Activated T-helper 9 cell treated with anti-CD3 and anti-CD28 coated beads, Interleukin-2, amount 50 U/mL, for 16 hours (primary cell): ENCODE data around the gene ULK4.
A peak's percentile ranks its signal among the peaks of the same experiment; 100 is the strongest.
"Not testable (repeated sequence)": the region's sequence is repeated elsewhere in the genome, so short reads cannot be mapped to it uniquely, and the experiment has no call there.

ENCODE experiments used
- DNase-seq: peaks from one replicate; pipeline ENCODE4 v3.0.0-alpha.2; 2020; ENCODE audit warnings: low read depth

The ULK4 gene

DNA sequence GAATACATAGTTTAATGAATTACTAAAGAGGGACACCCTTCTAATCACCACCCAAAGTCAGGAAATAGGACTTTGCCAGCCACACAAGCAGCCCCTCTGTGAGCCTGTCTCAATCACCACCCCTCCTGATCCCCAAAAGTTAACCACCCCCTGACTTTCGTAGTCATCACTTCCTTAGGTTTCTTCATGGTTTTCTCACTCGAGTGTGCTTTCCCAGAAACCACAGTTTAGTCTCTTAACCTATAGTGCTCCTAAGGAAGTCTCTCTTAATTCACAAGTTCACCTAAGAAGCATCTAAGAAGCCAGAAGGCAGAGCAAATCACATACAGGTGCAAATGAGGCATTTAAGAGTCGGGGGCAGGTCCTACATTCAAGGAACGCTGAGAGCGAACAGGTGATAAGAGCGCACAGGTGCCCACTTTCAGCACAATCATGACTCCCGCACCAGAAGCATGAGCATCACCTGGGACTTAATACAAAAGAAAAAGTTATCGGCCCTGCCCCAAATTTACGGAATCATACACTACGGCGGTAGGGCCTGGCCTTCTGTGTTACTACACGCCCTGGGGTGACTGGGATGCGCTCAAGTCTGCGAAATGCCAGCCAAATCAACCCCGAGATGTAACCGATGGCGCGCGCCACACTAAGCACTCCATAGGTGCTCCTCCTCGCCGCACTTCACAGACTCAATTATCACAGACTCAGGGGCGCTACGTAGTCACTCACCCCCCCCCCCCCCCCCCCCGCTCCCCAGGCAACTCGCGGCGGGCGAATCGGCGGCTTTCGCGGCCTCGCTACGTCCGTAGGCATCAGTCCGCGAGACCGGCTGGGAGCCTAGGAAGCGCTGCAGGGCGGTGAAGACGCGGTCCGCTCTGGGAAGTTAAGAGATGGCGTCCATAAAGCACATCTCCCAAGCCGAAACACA lies 815 bp downstream of the ULK4 start:
- DNase-seq, result peak; percentile 42

DNA sequence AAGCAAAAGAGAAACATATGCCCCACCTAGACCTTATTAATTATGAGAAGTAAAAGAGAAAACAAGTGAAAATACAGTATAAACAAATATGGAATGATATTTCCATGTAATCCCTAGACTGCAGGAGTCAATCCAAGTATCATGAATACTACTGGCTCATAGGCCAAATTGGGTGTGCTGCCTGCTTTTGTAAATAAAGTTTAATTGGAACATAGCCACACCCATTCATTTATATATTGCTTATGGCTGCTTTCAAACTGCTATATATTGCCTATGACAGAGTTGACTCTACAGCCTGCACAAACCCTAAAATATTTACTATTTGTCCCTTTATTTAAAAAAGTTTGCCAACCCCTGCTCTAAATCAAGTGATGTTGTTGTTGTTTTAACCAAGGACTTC lies 5.3 kb downstream of the ULK4 start:
- DNase-seq, result no peak

DNA sequence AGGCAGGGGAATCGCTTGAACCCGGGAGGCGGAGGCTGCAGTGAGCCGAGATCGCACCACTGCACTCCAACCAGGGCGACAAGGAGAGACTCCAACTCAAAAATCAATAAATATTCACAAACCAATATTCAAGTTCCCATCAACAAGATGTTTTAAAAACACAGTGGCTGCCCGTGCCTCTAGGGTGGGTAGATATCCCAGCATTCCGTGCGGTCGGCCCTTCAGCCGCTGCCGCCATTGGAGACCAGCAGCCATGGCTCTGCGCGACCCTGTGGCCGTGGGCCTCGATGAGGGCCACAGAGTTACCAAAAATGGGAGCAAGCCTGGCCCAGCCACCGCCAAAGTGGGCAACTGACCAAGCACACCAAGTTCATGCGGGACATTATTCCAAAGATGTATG lies 6.7 kb downstream of the ULK4 start:
- DNase-seq, result no peak

DNA sequence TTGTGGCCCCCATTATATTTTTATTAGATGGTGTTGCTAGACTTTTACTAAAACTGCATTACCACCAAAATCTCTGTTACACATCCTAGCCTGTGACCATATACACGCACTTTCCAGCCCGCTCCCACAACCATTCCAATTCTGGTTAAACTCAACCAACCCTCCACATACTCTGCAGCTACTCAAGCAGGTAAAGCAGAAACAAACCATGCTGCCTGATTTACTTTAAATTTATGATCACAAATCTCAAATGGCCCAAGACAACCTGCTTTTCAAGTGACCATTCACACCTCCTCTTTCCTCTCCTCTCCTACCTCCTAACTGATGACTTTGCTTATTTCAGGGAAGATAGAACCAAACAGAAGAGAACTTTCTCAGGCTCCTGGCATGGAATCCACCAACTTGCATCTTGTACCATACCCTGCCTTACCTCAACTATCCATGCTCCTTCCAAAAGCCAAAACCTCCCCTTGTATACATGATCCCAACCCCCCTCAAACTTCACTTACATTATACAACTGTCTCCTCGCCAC lies 18.5 kb downstream of the ULK4 start:
- no peak for DNase-seq

- DNase-seq, result no peak
Measured at GRCh38 chr3:41940393-41940792, 21.5 kb downstream of the ULK4 start.

DNA sequence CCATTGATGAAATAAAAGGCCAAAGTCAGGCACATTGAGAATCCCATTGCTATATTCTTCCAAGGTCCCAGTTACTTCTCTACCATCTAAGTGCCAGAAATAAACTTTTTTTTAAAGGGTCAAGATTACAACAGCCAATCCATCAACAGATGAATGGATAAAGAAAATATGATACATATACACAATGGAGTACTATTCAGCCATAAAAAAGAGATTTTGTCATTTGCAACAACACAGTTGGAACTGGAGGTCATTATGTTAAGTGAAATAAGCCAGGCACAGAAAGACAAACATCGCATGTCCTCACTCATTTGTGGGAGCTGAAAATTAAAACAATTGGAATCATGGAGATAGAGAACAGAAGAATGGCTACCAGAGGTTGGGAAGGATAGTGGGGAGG lies 25.5 kb downstream of the ULK4 start:
- DNase-seq, result no peak

DNA sequence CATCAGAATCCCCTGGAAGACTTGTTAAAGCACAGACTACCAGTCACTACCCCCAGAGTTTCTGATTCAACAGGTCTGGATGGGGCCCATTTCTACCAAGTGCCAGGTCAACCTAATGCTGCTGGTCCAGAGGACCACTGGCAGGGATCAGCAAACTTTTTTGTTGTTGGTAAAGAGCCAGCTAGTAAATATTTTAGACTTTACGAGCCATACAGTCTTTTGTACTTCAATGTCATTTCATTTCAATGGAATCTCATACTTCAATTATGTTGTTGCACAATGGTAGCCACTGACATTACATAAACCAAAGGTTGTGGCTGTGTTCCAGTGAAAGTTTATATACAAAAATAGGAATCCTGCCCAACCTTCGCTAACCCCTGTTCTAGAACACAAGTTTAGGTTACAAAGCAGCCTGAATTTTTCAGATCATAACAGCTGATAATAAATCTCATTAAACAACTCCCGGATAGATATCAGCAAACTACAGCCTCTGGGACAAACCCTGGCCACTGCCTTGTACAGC lies 28.7 kb downstream of the ULK4 start:
- no peak for DNase-seq

DNA sequence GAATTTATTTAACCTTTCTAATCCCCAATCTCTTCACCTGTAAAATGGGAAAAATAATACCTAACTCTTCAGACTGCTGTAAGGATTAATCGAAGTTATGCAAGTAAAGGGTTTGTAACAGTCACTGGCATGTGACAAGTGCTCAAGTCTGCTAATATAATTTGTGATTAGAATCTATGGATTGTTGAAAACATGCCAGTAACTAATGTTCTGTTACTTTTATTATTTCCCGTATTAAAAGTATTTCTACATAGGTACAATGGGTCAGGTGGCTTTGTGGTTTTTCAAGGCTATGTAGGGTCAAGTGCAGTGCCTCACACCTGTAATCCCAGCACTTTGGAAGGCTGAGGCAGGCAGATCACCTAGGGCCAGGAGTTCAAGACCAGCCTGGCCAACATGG lies 29.4 kb downstream of the ULK4 start:
- no peak for DNase-seq

- no peak for DNase-seq
Measured at GRCh38 chr3:41920406-41920965, 41.4 kb downstream of the ULK4 start.

DNA sequence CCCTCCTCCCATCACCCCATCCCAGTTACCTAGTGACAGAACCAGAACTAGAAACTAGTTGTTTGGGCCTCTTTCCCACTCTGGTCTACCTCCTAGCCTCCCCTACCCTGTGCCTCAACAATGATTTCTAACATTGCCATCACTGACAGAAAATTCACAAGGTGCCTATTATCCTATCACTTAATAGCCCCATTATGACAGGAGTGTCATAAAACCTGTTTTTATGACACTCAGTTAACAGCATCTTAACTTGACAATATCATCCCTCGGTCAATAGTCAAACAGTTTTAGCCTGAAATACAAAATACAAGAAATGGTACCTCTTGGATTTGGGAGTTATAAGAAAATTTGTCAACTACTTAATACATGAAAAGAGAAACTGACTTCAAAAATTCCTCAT lies 46.5 kb downstream of the ULK4 start:
- DNase-seq, result no peak

GRCh38 chr3:41912280-41912679 lies 49.6 kb downstream of the ULK4 start:
- no peak for DNase-seq

DNA sequence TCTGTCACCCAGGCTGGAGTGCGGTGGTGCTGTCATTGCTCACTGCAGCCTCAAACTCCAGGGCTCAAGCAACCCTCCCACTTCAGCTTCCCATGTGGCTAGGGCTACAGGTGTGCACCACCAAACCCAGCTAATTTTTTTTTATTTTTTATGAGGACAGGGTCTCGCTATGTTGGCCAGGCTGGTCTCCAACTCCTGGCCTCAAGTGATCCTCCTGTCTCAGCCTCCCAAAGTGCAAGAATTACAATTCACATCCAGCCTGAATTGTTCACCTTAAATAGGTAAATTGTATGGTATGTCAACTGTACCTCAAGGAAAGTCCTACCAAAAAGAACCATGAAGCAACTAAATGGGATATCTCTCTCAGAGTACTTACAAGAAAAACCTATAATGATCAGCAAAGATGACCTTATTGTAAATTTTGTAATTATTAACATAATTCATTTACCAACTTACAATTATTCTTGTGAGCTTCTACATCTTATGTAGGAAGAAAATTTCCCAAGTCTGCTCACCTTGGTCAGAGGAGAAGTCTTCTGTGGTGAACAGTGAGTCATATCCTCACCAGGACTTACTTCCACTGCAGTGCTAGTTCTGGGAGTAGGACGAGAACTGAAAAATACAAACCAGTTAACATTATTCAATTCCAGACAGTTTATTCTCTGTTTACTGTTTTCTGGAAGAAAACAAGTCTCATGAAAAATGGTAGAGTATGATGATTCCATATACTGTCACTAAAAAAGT lies 54.4 kb downstream of the ULK4 start:
- DNase-seq, result no peak

DNA sequence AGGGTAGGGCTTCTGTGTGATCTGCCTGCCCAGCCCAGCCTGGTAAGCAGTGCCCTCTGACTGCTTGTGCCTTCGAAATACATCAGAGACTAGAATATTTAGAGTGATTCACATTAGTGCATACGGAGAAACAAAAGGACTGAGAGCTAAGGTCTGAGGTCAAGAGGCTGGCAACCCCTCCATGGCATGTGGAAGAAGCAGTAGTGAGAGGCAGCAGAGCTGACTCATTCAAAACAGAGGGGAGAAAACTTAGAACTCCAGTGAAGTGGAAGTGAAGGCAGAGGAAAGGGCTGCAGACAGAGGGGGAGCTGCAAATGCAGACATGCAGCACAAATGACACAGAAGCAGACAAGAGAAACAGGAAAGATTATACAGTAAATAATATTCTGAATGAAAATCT lies 61.6 kb downstream of the ULK4 start:
- DNase-seq, result no peak

DNA sequence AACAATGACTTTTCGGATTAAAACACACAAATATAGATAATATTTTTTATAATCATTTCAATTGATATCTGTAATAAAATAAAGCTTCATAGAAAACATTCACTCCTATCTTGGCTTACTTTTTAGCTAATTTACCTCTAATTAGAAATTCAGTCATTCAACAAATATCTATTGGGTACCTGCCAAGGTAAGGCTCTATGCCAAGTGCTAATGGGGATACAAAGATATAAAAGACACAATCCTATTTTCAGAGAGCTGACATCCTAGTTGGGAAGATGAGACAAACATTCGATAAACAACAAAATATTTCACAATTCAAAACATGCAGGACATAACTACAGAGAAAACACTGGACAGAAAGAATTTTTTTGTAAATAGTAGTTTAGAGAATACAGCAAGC lies 63.3 kb downstream of the ULK4 start:
- no peak for DNase-seq

DNA sequence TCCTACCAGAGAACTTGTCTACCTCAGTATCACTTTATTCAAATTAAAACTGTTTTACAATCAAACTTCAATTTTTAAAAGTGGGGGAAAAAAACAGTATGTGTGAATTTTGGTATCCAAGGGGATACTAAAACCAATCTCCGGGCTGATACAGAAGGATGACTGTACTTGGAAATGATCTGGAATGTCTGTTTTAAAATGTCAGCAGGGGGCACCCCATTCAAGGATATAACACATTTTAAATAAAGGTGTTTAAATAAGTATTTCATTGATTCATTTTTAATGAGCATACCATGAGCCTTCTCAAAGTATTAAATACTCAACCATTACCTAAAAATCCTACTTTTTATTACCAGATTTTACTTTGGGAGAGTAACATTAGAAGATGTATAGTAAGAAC lies 67.9 kb downstream of the ULK4 start:
- DNase-seq, result no peak

GRCh38 chr3:41888368-41889076 lies 73.4 kb downstream of the ULK4 start:
- DNase-seq, result no peak

DNA sequence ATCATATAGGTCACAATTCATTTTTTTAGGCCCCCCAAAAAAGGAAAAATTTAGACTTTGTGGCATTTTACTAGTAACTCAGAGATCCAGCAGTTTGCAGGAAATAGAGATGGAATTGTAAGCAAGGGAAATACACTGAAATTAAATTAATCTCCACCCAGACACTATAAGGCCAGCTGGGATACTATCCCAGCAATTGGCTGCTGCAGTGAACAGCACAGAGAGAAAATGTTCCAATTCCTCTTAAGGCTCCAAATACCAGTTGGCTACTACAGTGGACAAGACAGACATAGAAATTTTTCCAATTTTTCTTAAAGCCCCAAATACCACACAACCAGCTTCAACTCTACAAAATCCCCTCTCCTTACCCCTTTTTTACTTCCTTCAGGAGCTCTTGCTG lies 78.9 kb downstream of the ULK4 start:
- no peak for DNase-seq

DNA sequence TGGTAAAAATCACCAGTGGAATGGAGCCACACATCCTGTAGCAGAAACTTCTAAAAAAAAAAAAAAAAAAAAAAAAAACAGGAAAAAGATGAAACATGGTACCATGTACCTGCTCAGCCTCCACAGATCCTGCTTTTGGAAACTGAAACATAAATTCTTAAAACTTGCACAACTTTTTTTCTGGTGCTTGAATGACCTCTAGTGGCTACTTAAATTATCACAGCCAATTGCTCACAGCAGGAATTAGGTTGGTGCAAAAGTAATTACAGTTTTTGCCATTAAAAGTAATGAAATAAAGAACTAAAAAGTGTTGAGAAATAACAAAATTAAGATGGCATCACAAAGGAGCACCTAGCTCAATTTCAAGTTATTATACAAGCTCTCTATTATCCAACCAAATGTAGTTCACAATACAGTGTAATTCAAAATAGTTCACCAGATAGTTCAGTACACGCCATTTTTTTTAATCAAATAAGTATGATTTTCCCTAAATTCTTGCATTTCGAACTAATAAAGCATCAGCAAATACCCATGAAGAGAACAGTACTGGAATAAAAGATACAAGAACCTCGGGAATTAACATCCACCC lies 80.6 kb downstream of the ULK4 start:
- no peak for DNase-seq

- no peak for DNase-seq
Measured at GRCh38 chr3:41880387-41880786, 81.5 kb downstream of the ULK4 start.

GRCh38 chr3:41877741-41878140 lies 84.2 kb downstream of the ULK4 start:
- not testable (repeated sequence) for DNase-seq

- no peak for DNase-seq
Measured at GRCh38 chr3:41874022-41874421, 87.9 kb downstream of the ULK4 start.

GRCh38 chr3:41872157-41872556 lies 89.7 kb downstream of the ULK4 start:
- DNase-seq, result no peak
